CD4-positive, alpha-beta T cell (primary cell): Measurements from ENCODE around the gene TNS3. TPM values are rescaled to one million over a fixed set of nuclear protein-coding genes. Genes with fewer than 3 reads are reported as not detected.

Experiments
- ATAC-seq: fragments of 200-7000 bp; cut with Tn5 transposase; one replicate; pipeline ENCODE4 v1.10.0; 2022; ENCODE audit warnings: mild to moderate bottlenecking; ENCODE audit not compliant: poor library complexity
- CTCF ChIA-PET: fragments of 350-600 bp; sonication (Branson Sonifier 250); formaldehyde crosslinking; loops from one replicate; lab custom pipeline; 2021; ENCODE audit warnings: antibody characterized with exemption, inconsistent platforms; lab: Charles Lee
- POLR2A ChIA-PET: fragments of 350-600 bp; sonication (Branson Sonifier 250); formaldehyde crosslinking; loops from one replicate; lab custom pipeline; 2021; ENCODE audit warnings: antibody characterized with exemption, inconsistent platforms; lab: Charles Lee
- DNase-seq, 14 experiments: peaks; one replicate each; pipeline ENCODE4 v3.0.0-alpha.2; 2013 to 2020; ENCODE audit warnings: mixed read lengths in 2 of 14
- H3K27ac ChIP-seq, 2 donors: one replicate each; pipeline versions ENCODE4 v1.5.1 to v1.7.0; 2013; ENCODE audit warnings: low read length in 2 of 2, low read depth in 1 of 2, mild to moderate bottlenecking in 1 of 2
- H3K27me3 ChIP-seq, 2 experiments: 1 replicate in 1 of 2; 2 replicates in 1 of 2; pipeline versions ENCODE4 v1.6.1 to v1.7.0; 2013; ENCODE audit warnings: low read length in 2 of 2, control low read depth in 1 of 2, mild to moderate bottlenecking in 1 of 2, moderate library complexity in 1 of 2; ENCODE audit not compliant: insufficient read depth in 2 of 2, control insufficient read depth in 1 of 2
- H3K36me3 ChIP-seq: one replicate; pipeline ENCODE4 v1.6.1; 2013; ENCODE audit warnings: low read length, control low read depth; ENCODE audit not compliant: insufficient read depth
- H3K4me1 ChIP-seq: one replicate; pipeline ENCODE4 v1.6.1; 2013; ENCODE audit warnings: low read length, control low read depth; ENCODE audit not compliant: insufficient read depth
- H3K4me3 ChIP-seq: one replicate; pipeline ENCODE4 v1.5.1; 2013; ENCODE audit warnings: mild to moderate bottlenecking, low read length, moderate library complexity
- H3K9me3 ChIP-seq, 2 experiments: 1 replicate in 1 of 2; 2 replicates in 1 of 2; pipeline versions ENCODE4 v1.6.1 to v1.7.0; 2013; ENCODE audit warnings: low read length in 2 of 2, mild to moderate bottlenecking in 2 of 2, control low read depth in 1 of 2, moderate library complexity in 1 of 2; ENCODE audit not compliant: control insufficient read depth in 1 of 2, insufficient read depth in 1 of 2
- H3K27ac Mint-ChIP-seq: one replicate; pipeline ENCODE4 v1.8.0; 2020; ENCODE audit warnings: mixed read lengths
- H3K27me3 Mint-ChIP-seq: one replicate; pipeline ENCODE4 v1.8.0; 2021; ENCODE audit warnings: mixed read lengths
- H3K36me3 Mint-ChIP-seq: one replicate; pipeline ENCODE4 v1.8.0; 2021; ENCODE audit warnings: low read depth, mixed read lengths
- H3K4me1 Mint-ChIP-seq: one replicate; pipeline ENCODE4 v1.8.0; 2021; ENCODE audit warnings: low read depth, mixed read lengths
- H3K4me3 Mint-ChIP-seq: one replicate; pipeline ENCODE4 v1.8.0; 2020; ENCODE audit warnings: mild to moderate bottlenecking, mixed read lengths
- H3K9me3 Mint-ChIP-seq: one replicate; pipeline ENCODE4 v1.8.0; 2020; ENCODE audit warnings: mixed read lengths
- intact Hi-C, 2 experiments: fragments of 100-400 bp; cut with DNase I in 1 of 2; cut with micrococcal nuclease in 1 of 2; formaldehyde crosslinking; loops; one replicate each; pipeline versions ENCODE4 v1.15.1 to v1.9.0; 2023 to 2025; cut with DNase I, micrococcal nuclease
- total RNA-seq, 174 experiments: library from RNA in 2 of 174; stranded (reverse) in 2 of 174; gene quantifications; one replicate each; pipeline ENCODE4 v1.2.3 and lab custom pipeline; 2021 to 2026
- TF ChIP-seq, protein P1 (sequence below): fragments of 200-600 bp; IDR thresholded peaks from one replicate; pipeline ENCODE4 v1.8.0; 2022; ENCODE audit warnings: antibody characterized with exemption, mild to moderate bottlenecking

The TNS3 gene
- total RNA-seq, 2 experiments from 2014 or later, result 0.16 to 0.47 TPM

DNA sequence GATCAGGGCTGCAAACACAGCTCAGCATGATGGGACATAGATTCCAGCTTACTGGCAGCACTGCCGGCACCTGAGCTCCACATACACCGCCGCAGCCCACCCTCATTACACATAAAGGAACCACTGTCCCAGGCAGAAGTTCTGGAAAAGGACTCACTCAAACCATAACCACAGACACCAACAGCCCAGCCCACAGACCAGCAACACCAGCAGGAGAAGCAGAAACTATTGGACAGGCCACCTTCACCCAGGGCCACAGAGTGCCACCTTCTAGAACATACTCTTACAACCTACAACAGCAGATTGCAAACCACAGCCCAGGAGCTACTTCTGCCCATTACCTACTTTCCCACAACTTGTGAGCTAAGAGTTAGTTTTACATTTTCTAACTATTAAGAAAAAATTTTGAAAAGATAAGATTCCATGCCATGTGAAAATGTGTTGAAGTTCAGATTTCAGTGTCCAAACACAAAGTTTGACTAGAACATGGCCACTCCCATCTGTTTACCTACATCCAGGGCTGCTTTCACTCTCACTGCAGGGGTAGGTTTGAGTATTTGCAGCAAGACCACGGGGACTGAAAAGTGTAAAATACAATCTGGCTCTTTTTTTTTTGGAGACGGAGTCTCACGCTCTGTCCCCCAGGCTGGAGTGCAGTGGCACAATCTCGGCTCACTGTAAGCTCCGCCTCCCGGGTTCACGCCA is 153.0 kb downstream of the TNS3 start:
- CTCF ChIA-PET, result no interaction called here

DNA sequence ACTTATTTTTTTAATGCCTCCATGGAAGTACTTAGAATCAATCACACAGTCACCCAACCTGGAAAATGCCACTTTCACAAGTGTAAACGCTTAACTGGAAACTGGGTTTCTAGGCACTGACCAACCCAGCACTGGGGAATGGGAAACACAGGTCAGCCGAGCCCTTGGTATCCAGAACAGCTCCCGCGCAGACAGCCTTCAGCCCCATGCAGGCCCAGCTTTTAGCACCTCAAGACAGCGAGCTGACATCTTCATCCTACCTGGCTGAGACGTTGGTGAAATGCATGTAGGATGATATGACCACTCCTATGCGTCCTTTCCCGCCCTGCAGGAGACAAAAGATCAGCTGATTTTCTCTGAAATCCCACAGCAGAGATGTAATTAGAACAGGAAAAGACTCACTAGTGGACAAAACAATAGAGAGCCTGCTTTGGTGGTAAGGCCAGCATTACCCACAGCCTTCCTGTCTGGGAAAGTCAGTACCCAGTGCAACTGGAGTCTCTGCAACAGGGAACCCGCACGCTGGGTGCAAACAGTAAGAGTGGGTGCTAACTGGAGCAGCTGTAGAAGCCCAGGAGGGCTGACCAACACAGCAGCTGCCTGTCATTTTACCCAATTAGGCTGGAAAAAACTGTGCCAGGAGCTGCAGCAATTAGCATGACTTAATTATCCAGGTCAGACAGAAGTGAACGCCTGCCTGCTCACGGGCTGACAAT is 153.7 kb downstream of the TNS3 start:
- ATAC-seq (no peak), DNase-seq (no peak)
- CTCF ChIA-PET, result no interaction called here

More for the DNA sequence above, 153.0 kb downstream of the TNS3 start:
- H3K36me3 Mint-ChIP-seq, result no peaks in the 10 kb centered on the region
- Histone ChIP-seq H3K4me1 (no peaks in the 10 kb centered on the region), H3K36me3 (no peaks in the 10 kb centered on the region), H3K4me3 (no peak overlapping the region), H3K27me3 (no peaks in the 10 kb centered on the region), H3K9me3 (no peaks in the 10 kb centered on the region), H3K27ac (no peak overlapping the region)
- ATAC-seq (no peak), DNase-seq (no peak)
- no peaks in the 10 kb centered on the region for H3K4me1 Mint-ChIP-seq
- no peak overlapping the region for H3K4me3 Mint-ChIP-seq
- no peaks in the 10 kb centered on the region for H3K9me3 Mint-ChIP-seq
- no peaks in the 10 kb centered on the region for H3K27me3 Mint-ChIP-seq
- no peak overlapping the region for H3K27ac Mint-ChIP-seq
- intact Hi-C loops, result no loop called here
- TF ChIP-seq, protein P1, sequence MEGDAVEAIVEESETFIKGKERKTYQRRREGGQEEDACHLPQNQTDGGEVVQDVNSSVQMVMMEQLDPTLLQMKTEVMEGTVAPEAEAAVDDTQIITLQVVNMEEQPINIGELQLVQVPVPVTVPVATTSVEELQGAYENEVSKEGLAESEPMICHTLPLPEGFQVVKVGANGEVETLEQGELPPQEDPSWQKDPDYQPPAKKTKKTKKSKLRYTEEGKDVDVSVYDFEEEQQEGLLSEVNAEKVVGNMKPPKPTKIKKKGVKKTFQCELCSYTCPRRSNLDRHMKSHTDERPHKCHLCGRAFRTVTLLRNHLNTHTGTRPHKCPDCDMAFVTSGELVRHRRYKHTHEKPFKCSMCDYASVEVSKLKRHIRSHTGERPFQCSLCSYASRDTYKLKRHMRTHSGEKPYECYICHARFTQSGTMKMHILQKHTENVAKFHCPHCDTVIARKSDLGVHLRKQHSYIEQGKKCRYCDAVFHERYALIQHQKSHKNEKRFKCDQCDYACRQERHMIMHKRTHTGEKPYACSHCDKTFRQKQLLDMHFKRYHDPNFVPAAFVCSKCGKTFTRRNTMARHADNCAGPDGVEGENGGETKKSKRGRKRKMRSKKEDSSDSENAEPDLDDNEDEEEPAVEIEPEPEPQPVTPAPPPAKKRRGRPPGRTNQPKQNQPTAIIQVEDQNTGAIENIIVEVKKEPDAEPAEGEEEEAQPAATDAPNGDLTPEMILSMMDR, result no peak
- POLR2A ChIA-PET, result no interaction called here

DNA sequence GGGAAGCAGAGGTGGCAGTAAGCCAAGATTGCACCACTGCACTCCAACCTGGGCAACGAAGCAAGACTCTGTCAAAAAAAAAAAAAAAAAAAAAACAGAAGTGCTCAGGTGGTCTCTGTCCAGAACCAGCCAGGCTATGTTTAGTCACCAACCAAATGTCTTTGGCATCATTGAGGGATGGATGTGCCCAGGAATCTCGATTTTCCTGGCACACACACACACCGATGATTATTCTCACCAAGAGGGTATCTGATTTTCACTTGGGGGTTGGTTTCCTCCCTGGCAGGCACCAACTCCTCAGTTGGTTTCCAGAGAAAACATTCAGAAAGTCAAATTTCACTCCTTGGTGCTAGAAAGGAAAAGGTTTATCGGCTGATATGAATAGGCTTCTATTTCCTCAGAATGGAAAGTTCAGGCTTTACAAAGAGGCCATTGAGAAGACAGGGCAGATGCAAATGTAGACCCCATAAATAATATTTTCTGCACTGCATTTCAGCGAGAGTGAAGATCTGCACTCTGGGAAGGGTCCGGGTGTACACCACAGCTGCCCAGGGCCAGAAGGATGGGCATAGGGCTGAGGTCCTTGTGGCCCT is 154.8 kb downstream of the TNS3 start:
- Histone ChIP-seq H3K9me3 (no peaks in the 10 kb centered on the region), H3K4me3 (no peak overlapping the region), H3K27me3 (no peaks in the 10 kb centered on the region), H3K36me3 (no peaks in the 10 kb centered on the region), H3K27ac (no peak overlapping the region), H3K4me1 (no peaks in the 10 kb centered on the region)
- POLR2A ChIA-PET, result no interaction called here
- intact Hi-C loops, result no loop called here
- H3K36me3 Mint-ChIP-seq, result no peaks in the 10 kb centered on the region
- H3K27me3 Mint-ChIP-seq, result no peaks in the 10 kb centered on the region
- TF ChIP-seq, protein P1, result no peak
- H3K4me3 Mint-ChIP-seq, result no peak overlapping the region
- no peaks in the 10 kb centered on the region for H3K9me3 Mint-ChIP-seq
- DNase-seq, result no peak
- H3K4me1 Mint-ChIP-seq, result no peaks in the 10 kb centered on the region
- H3K27ac Mint-ChIP-seq, result no peak overlapping the region
- no peak for ATAC-seq
- CTCF ChIA-PET, result no interaction called here

More for the DNA sequence above, 153.7 kb downstream of the TNS3 start:
- TF ChIP-seq, protein P1, result no peak
- Histone ChIP-seq H3K27ac (no peak overlapping the region), H3K36me3 (no peaks in the 10 kb centered on the region), H3K4me3 (no peak overlapping the region), H3K27me3 (no peaks in the 10 kb centered on the region), H3K9me3 (no peaks in the 10 kb centered on the region), H3K4me1 (no peaks in the 10 kb centered on the region)
- H3K27me3 Mint-ChIP-seq, result no peaks in the 10 kb centered on the region
- no peak overlapping the region for H3K27ac Mint-ChIP-seq
- no peaks in the 10 kb centered on the region for H3K36me3 Mint-ChIP-seq
- no peak overlapping the region for H3K4me3 Mint-ChIP-seq
- H3K4me1 Mint-ChIP-seq, result no peaks in the 10 kb centered on the region
- POLR2A ChIA-PET, result no interaction called here
- intact Hi-C loops, result no loop called here
- no peaks in the 10 kb centered on the region for H3K9me3 Mint-ChIP-seq
